Prostate gland (tissue), 2 donors: ENCODE measurements around the gene MYH15.

ENCODE experiments used
- POLR2A ChIP-seq: fragments of 450-650 bp; IDR thresholded peaks from one replicate; pipeline ENCODE4 v1.6.1; 2016; ENCODE audit warnings: antibody characterized with exemption, mild to moderate bottlenecking
- POLR2AphosphoS5 ChIP-seq: sonication (generic); formaldehyde crosslinking; IDR thresholded peaks from one replicate; pipeline ENCODE4 v1.6.1; 2017; ENCODE audit warnings: antibody characterized with exemption
- TF ChIP-seq, protein P1 (sequence below), 4 experiments: fragments of 200-600 bp in 2 of 4; fragments of 450-650 bp in 2 of 4; sonication (generic) in 2 of 4; IDR thresholded peaks; 1 replicate in 3 of 4; 2 replicates in 1 of 4; pipeline ENCODE4 v1.5.1; 2016 to 2019; ENCODE audit warnings: antibody characterized with exemption in 4 of 4, mild to moderate bottlenecking in 2 of 4, moderate library complexity in 2 of 4

DNA sequence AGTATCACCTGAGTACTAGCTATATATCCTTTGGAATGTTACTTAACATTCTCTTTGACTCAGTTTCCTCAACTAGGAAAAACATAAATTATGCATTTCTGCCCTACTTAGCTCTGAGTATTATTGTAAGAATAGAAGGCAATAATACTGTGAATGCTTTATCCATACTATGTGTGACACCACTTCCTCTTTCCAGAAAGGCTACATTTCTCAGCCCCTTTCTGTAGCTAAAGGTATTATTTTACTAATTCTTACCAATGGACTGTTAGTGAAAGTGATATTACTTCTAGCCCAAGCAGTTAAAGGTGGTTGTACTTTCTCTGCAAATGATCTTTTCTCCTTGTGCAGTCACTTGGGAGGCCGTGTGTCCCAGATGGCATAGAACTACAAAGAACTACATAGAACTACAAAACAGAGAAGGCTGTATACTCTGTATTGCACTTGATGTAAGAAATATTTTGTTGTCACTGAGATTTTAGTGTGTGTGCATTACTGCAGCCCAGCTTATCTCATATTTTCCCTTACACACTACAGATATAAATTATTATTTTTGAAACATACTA, 35.1 kb downstream of the MYH15 start:
- TF ChIP-seq, protein P1, sequence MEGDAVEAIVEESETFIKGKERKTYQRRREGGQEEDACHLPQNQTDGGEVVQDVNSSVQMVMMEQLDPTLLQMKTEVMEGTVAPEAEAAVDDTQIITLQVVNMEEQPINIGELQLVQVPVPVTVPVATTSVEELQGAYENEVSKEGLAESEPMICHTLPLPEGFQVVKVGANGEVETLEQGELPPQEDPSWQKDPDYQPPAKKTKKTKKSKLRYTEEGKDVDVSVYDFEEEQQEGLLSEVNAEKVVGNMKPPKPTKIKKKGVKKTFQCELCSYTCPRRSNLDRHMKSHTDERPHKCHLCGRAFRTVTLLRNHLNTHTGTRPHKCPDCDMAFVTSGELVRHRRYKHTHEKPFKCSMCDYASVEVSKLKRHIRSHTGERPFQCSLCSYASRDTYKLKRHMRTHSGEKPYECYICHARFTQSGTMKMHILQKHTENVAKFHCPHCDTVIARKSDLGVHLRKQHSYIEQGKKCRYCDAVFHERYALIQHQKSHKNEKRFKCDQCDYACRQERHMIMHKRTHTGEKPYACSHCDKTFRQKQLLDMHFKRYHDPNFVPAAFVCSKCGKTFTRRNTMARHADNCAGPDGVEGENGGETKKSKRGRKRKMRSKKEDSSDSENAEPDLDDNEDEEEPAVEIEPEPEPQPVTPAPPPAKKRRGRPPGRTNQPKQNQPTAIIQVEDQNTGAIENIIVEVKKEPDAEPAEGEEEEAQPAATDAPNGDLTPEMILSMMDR (IDR thresholded peaks at IDR 0.05), result no peak
- TF ChIP-seq POLR2A (no peak), POLR2AphosphoS5 (no peak)
